Fibroblast of lung (primary cell): Measurements from ENCODE around the gene ZNF766. TPM values are rescaled to one million over a fixed set of nuclear protein-coding genes. Genes with fewer than 3 reads are reported as not detected.
"Not testable (repeated sequence)": the region's sequence is repeated elsewhere in the genome, so short reads cannot be mapped to it uniquely, and the experiment has no call there.

Experiments used
- DNase-seq, 2 donors: peaks; one replicate each; pipeline versions ENCODE4 v3.0.0 to v3.0.0-alpha.2; 2010; ENCODE audit warnings: low read depth in 2 of 2
- H2AFZ ChIP-seq: 2 replicates; pipeline ENCODE4 v1.5.1; 2012; ENCODE audit warnings: low read length, control low read depth, inconsistent platforms
- H3K27ac ChIP-seq: 2 replicates; pipeline ENCODE4 v1.5.1; 2011; ENCODE audit warnings: low read length, control low read depth; ENCODE audit not compliant: insufficient read depth
- H3K27me3 ChIP-seq: 2 replicates; pipeline ENCODE4 v1.5.1; 2011; ENCODE audit warnings: mild to moderate bottlenecking, low read length; ENCODE audit not compliant: control insufficient read depth, insufficient read depth
- H3K36me3 ChIP-seq: 2 replicates; pipeline ENCODE4 v1.5.1; 2011; ENCODE audit warnings: low read length; ENCODE audit not compliant: control insufficient read depth, insufficient read depth
- H3K4me1 ChIP-seq: 2 replicates; pipeline ENCODE4 v1.5.1; 2011; ENCODE audit warnings: low read length; ENCODE audit not compliant: control insufficient read depth, insufficient read depth; ENCODE audit errors: extremely low read depth
- H3K4me2 ChIP-seq: 2 replicates; pipeline ENCODE4 v1.5.1; 2011; ENCODE audit warnings: low read length, control low read depth; ENCODE audit not compliant: insufficient read depth; ENCODE audit errors: extremely low read depth
- H3K4me3 ChIP-seq, 4 experiments: fragments of 200-600 bp in 1 of 4; sonication (generic) in 1 of 4; replicated peaks in 1 of 4; 2 replicates each; pipeline ENCODE4 v1.5.1; 2011 to 2016; ENCODE audit warnings: low read length in 4 of 4, low read depth in 3 of 4, mild to moderate bottlenecking in 3 of 4, control low read depth in 2 of 4, inconsistent platforms in 1 of 4, mixed read lengths in 1 of 4; ENCODE audit not compliant: insufficient read depth in 1 of 4; ENCODE audit errors: control extremely low read depth in 1 of 4
- H3K79me2 ChIP-seq: 2 replicates; pipeline ENCODE4 v1.5.1; 2012; ENCODE audit warnings: mild to moderate bottlenecking, low read length, inconsistent platforms; ENCODE audit not compliant: control insufficient read depth, insufficient read depth
- H3K9ac ChIP-seq: 2 replicates; pipeline ENCODE4 v1.5.1; 2011; ENCODE audit warnings: mild to moderate bottlenecking, low read length, control low read depth; ENCODE audit not compliant: insufficient read depth
- H3K9me3 ChIP-seq: 2 replicates; pipeline ENCODE4 v1.5.1; 2012; ENCODE audit warnings: low read depth, low read length; ENCODE audit not compliant: control insufficient read depth, insufficient read depth
- H4K20me1 ChIP-seq: 2 replicates; pipeline ENCODE4 v1.5.1; 2011; ENCODE audit warnings: low read length; ENCODE audit not compliant: control insufficient read depth, insufficient read depth; ENCODE audit errors: extremely low read depth
- CTCF ChIP-seq, 2 donors: IDR thresholded peaks in 1 of 2; conservative IDR thresholded peaks in 1 of 2; 1 replicate in 1 of 2; 2 replicates in 1 of 2; pipeline ENCODE4 v1.5.1; 2011 to 2012; ENCODE audit warnings: low read length in 2 of 2, control low read depth in 1 of 2, inconsistent platforms in 1 of 2, low read depth in 1 of 2, mild to moderate bottlenecking in 1 of 2
- EZH2 ChIP-seq: IDR thresholded peaks from 2 replicates; pipeline ENCODE4 v1.5.1; 2012; ENCODE audit warnings: low read length, control low read depth, mild to moderate bottlenecking; ENCODE audit errors: missing control alignments
- polyA plus RNA-seq, 2 donors: library from polyadenylated mRNA; depleted of rRNA in 1 of 2; stranded (reverse) in 1 of 2; unstranded in 1 of 2; fragments of >200 nt; gene quantifications; 2 replicates each; pipeline ENCODE4 v1.2.1, GENCODE V29; 2011 to 2012; ENCODE audit warnings: missing spikeins in 1 of 2
- total RNA-seq: library from RNA; depleted of rRNA; stranded (reverse); fragments of >200 nt; gene quantifications from 2 replicates; pipeline ENCODE4 v1.2.1, GENCODE V29; 2014

Gene ZNF766
- total and polyA plus RNA-seq, 2 donors (not counting 1 experiment from before 2014, with no cell fraction given): 13.4 to 13.7 TPM

GRCh38 chr19:52291781-52292180, 22.4 kb downstream of the ZNF766 start:
- Histone ChIP-seq H3K4me3 (no peak overlapping the region), H4K20me1 (no peaks in the 10 kb centered on the region), H3K4me2 (no peak overlapping the region), H3K79me2 (no peaks in the 10 kb centered on the region), H2AFZ (no peak overlapping the region), H3K27me3 (no peaks in the 10 kb centered on the region), H3K27ac (no peak overlapping the region), H3K36me3 (peaks cover 5% of the 10 kb centered on the region), H3K9me3 (no peaks in the 10 kb centered on the region), H3K9ac (no peak overlapping the region), H3K4me1 (no peaks in the 10 kb centered on the region)
- no peak for TF ChIP-seq EZH2
- no peak for DNase-seq

- H3K4me2 ChIP-seq, H3K27me3 ChIP-seq, H3K4me1 ChIP-seq, DNase-seq, H3K9ac ChIP-seq, H3K4me3 ChIP-seq, H3K36me3 ChIP-seq, H3K79me2 ChIP-seq, H3K9me3 ChIP-seq, H3K27ac ChIP-seq, H4K20me1 ChIP-seq, H2AFZ ChIP-seq: not testable (repeated sequence)
Observed at GRCh38 chr19:52292946-52293345, 23.6 kb downstream of the ZNF766 start.

- Histone ChIP-seq H3K4me2 (peak overlapping the region; percentile 49), H3K9me3 (no peaks in the 10 kb centered on the region), H3K79me2 (peaks cover 7% of the 10 kb centered on the region), H3K4me3 (peak overlapping the region; percentile 57 to 77 (median 66)), H3K27me3 (no peaks in the 10 kb centered on the region), H3K4me1 (no peaks in the 10 kb centered on the region), H2AFZ (peak overlapping the region; percentile 64), H3K36me3 (peaks cover 2% of the 10 kb centered on the region), H3K9ac (no peak overlapping the region), H3K27ac (no peak overlapping the region), H4K20me1 (no peaks in the 10 kb centered on the region)
- DNase-seq: no peak
- no peak for TF ChIP-seq EZH2
- no peak for TF ChIP-seq CTCF (conservative IDR thresholded peaks at IDR 0.05 in 1 of 2, IDR thresholded peaks at IDR 0.05 in 1 of 2; ENCODE audit: low read depth in 1 of 2, low read length in 2 of 2)
Observed at GRCh38 chr19:52296400-52296772, 27.0 kb downstream of the ZNF766 start.

GRCh38 chr19:52296773-52297600, 27.6 kb downstream of the ZNF766 start, which contains the start of gene ZNF480:
TSS of gene ZNF480 (plus strand) at chr19:52297169. CDS start at chr19:52300413, 3,244 bp downstream.
- no peaks in the 10 kb centered on the region for H4K20me1 ChIP-seq
- no peaks in the 10 kb centered on the region for H3K4me1 ChIP-seq
- peaks cover 2% of the 10 kb centered on the region for H3K36me3 ChIP-seq
- H2AFZ ChIP-seq: peak within 1 kb of the TSS; percentile 89
- peak within 1 kb of the TSS; percentile 77 to 100 (median 94) for H3K4me3 ChIP-seq
- H3K9ac ChIP-seq: peak within 1 kb of the TSS; percentile 92
- H3K27me3 ChIP-seq: no peaks in the 10 kb centered on the region
- peak; percentile 78 to 80 for DNase-seq
- peak within 1 kb of the TSS; percentile 98 for H3K27ac ChIP-seq
- peak within 1 kb of the TSS; percentile 91 for H3K4me2 ChIP-seq
- no peaks in the 10 kb centered on the region for H3K9me3 ChIP-seq
- no peak for TF ChIP-seq EZH2
- peak in 1 of 2 donors; percentile 30 for TF ChIP-seq CTCF (conservative IDR thresholded peaks at IDR 0.05 in 1 of 2, IDR thresholded peaks at IDR 0.05 in 1 of 2; ENCODE audit: low read depth in 1 of 2, low read length in 2 of 2)
- peaks cover 7% of the 10 kb centered on the region for H3K79me2 ChIP-seq
